Hepatocyte (in vitro differentiated cells): ENCODE measurements around the gene LY6G5C.

ENCODE experiments used
- EZH2phosphoT487 ChIP-seq: fragments of 200-600 bp; sonication (generic); IDR thresholded peaks from one replicate; pipeline ENCODE4 v1.6.1; 2018; ENCODE audit warnings: antibody characterized with exemption, mild to moderate bottlenecking, low read depth, moderate library complexity; ENCODE audit not compliant: unreplicated experiment, severe bottlenecking
- TF ChIP-seq, protein P1 (sequence below): fragments of 200-600 bp; sonication (generic); IDR thresholded peaks from 2 replicates; pipeline ENCODE4 v1.5.1; 2016; ENCODE audit warnings: antibody characterized with exemption, mild to moderate bottlenecking; ENCODE audit not compliant: poor library complexity

DNA sequence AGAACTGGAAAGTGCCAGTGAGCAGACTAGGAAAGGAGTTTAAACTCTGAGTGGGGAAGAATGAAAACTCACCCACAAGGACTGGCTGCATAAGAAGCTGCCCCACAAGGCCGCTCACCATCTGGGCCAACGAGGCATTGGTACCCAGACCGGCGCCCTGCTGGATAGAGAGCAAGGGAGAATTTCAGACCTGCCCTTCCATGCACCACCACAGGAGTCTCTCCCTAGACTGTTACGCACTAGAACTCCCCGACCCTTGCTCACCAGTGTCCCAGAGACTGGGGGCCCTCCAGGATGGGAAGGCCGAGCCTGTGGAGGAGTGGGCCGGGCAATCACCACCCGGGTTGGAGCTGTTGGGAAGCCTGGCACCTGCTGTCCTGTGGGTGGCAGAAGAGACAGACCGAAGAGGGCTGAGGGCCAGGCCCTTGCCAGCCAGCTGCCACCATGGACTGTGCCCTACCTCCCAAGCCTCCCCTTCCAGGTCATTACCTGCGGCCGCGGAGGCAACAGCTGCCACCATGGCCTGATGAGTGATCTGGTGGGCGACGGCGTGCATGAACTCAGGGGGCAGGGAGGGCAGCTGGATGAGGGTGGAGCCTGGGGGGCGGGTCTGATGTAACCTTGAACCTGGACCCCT is 36.9 kb downstream of the LY6G5C start:
- TF ChIP-seq, protein P1, sequence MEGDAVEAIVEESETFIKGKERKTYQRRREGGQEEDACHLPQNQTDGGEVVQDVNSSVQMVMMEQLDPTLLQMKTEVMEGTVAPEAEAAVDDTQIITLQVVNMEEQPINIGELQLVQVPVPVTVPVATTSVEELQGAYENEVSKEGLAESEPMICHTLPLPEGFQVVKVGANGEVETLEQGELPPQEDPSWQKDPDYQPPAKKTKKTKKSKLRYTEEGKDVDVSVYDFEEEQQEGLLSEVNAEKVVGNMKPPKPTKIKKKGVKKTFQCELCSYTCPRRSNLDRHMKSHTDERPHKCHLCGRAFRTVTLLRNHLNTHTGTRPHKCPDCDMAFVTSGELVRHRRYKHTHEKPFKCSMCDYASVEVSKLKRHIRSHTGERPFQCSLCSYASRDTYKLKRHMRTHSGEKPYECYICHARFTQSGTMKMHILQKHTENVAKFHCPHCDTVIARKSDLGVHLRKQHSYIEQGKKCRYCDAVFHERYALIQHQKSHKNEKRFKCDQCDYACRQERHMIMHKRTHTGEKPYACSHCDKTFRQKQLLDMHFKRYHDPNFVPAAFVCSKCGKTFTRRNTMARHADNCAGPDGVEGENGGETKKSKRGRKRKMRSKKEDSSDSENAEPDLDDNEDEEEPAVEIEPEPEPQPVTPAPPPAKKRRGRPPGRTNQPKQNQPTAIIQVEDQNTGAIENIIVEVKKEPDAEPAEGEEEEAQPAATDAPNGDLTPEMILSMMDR = no peak
- TF ChIP-seq EZH2phosphoT487 = no peak
